ENCODE measurements around the gene CAD.
"Not testable (repeated sequence)": the region's sequence is repeated elsewhere in the genome, so short reads cannot be mapped to it uniquely, and the experiment has no call there.

Gene CAD

DNA sequence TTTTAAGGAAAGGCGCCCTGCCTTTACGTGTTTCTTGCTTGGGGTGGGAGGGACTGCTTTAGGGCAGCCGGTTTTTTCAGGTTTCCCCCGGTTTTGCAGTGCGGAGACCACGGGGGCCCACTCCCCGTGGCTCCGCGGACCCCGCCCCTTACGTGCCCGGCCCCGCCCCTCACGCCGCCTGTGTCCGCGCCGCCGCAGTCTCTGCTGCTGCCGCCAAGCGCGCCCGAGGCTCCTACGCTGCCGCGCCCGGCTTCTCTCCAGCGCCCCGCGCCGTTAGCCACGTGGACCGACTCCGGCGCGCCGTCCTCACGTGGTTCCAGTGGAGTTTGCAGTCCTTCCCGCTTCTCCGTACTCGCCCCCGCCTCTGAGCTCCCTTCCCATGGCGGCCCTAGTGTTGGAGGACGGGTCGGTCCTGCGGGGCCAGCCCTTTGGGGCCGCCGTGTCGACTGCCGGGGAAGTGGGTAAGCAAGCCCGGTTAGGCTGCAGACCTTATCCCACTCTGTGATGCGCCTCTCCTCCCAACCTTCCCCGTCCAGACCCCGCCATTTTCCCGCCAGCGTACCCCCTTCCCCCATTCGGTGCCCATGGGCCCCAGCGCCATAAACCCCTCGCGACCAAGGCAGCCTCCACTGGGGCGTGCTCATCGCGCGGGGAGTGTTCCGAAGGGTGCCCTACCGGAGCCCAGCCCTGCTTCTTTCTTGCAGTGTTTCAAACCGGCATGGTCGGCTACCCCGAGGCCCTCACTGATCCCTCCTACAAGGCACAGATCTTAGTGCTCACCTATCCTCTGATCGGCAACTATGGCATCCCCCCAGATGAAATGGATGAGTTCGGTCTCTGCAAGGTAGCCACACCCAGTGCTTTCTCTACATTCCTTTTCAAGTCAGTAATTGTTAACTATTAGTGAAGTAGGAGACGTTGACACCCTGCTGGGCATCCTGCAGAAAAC lies at the start of gene CAD:
TSS of gene CAD (plus strand) at position 197 of the 949 bp plus-strand sequence. CDS start at position 380, 183 bp downstream.
- DNase-seq, result peak; percentile 10 to 82 (median 69)

DNA sequence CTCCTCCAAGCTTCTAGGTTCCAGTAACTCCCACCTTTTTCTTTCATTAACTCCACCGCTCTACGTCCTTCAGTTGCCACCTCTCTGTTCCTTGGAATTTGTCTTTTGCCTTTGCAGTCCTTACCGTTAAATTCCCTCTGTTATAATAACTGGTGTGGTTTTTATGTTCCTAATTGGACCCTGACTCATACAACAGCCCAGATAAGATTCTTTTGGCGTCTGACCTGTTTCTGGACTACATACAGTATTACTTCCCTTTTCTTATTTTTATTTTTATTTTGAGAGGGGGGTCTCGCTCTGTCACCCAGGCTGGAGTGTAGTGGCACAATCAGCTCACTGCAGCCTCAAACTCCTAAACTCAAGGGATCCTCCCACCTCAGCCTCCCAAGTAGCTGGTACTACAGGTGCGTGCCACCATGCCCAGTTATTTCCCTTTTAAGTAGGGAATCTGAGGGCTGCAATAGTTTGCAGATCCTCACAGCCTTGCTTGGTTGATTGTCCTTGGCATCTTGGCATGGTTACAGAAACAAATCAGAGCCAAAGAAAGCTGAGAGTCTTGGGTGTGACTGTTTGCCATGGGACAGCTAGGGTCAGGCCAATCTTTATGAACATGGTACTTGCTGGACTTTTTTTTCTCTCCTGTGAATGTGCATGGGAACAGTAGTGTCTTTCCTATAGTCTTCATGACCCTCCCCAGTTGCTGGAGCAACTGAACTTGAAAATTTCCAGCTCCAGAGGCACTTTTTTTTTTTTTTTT lies 46.4 kb upstream of the CAD start:
- DNase-seq, result no peak

DNA sequence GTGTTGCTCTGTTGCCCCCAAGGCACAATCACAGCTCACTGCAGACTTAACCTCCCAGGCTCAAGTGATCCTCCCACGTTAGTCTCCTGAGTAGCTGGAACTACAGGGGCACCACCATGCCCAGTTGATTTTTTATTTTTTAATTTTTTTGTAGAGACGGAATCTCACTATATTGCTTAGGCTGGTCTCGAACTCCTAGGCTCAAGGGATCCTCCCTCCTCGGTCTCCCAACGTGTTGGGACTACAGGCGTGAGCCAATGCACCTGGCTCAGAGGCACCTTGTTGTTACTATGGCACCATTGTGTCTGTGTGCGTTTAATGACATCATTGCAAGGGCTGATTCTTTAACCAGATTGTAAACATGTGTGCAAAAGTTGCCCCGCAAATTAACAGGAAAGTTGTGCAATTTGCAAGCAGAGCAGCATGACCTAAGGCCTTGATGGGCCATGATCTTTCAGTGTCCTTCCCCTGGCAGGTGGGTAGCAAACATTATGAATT lies 45.8 kb upstream of the CAD start:
- DNase-seq, result no peak

GRCh38 chr2:27174638-27175037 lies 42.5 kb upstream of the CAD start:
- no peak for DNase-seq

DNA sequence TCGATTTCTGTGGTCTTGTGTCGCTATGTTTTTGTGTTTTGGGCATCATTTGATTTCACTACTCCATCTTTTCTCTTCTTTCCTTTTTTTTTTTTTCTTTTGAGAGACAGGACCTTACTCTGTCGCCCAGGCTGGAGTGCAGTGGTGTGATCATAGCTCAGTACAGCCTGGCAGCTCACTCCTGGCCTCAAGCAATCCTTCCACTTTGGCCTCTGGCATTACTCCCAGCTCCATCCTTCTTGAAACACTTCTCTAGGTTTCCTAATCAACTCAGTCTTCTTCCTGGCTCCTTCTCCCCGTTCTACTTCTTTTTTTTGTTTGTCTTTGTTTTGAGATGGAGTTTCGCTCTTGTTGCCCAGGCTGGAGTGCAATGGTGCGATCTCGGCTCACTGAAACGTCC lies 41.8 kb upstream of the CAD start:
- no peak for DNase-seq

GRCh38 chr2:27175781-27176180 lies 41.4 kb upstream of the CAD start:
- DNase-seq, result not testable (repeated sequence)

DNA sequence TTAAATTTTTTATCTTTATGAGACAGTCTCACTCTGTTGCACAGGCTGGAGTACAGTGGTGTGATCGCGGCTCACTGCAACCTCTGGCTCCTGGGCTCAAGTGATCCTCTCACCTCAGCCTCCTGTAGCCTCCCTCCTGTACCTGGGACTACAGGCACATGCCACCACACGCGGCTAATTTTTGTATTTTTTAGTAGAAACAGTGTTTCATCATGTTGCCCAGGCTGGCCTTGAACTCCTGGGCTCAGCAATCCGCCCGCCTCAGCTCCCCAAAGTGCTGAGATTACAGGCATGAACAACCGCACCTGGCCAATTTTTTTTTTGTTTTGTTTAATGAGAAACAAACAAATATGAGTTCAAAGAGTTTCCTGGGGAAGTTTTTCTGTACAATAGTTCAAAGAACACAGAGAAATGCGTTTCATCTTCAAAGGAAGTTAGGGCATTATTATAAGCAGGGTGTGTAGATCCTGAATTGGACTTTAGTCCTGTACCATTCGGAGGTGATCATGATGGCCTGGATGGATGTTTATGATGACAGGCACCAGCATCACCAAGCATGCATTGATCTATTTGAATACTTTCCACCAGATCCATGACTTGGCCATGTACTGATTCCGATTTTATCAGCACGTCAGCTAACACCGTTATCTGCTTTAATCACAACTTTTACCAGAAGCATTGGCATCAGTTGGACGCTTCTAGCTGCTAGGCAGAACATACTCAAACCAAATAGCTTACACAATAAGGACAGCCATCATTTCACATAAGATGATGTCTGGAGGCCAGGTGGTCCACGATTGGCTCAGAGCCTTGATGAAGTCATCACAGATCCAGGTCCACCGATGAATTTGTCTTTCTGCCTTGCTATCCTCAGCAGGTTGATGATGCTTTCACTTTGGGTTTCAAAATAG lies 39.5 kb upstream of the CAD start:
- no peak for DNase-seq

DNA sequence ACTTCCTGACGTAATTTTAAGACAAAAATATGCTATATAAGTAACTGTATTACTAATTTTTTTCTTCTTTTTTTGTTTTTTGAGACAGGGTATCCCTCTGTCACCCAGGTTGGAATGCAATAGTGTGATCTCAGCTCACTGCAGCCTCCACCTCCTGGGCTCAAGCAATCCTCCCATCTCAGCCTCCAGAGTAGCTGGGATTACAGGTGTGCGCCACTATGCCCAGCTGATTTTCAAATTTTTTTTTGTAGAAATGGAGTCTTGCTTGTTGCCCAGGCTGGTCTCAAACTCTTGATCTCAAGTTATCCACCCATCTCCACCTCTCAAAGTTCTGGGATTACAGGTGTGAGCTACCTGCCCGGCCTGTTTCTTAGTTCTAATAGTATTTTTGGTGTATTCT lies 38.7 kb upstream of the CAD start:
- DNase-seq, result no peak

- no peak for DNase-seq
These were observed 37.7 kb upstream of the CAD start for GRCh38 chr2:27179344-27180000.

GRCh38 chr2:27182346-27182745 lies 34.8 kb upstream of the CAD start:
- no peak for DNase-seq

DNA sequence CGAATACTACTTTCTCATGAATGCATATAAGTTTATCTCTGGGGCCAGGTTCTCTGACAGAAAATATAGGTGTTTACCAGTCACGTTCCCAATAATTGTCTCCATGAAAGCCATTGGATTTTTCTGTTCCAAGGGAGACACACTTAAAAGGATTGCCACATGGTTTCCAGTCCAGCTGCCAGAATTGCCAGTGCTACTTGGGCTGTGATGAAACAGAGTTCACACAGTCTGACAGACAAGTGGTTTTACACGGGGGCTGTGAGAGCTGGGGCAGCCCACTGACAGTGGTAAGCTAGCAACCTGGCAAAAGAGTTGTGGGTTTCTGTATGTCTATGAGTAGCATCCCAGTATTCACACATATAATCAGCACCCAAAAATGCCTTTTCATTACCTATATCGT lies 33.1 kb upstream of the CAD start:
- DNase-seq, result no peak

DNA sequence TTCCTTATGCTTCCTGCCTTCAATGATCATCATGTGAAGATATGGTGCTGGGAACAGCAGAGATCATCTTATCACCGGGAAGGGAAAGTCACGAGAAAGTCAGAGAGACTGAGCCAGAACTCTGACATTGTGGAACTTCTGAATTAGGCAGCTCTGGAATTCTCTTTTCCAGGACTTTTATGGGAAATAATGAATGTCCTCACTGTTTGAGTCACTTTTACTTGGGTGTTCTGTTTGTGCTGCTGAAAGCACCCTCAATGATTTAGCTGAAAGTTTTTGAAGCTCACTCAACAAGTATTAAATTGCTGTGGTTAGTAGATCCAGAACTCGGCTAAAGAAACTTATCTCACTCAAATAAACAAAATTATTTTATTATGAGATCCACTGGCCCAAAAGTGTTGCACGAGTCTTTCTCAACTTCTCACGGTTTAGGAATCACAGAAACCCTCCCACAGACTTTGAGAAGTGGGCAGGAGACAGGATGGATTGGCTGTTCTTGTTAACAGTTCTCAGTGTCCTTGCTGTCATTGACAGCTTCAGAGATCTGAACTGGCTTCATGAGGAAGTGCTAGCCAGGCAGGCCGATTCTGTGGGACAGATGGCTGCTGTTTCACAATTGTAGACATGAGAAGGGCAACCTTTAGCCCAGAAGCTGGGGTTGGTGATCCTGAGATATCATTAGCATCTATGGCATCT lies 31.7 kb upstream of the CAD start:
- DNase-seq, result no peak

- no peak for DNase-seq
These were observed 30.4 kb upstream of the CAD start for GRCh38 chr2:27186613-27187345.

GRCh38 chr2:27189989-27190388 lies 27.2 kb upstream of the CAD start:
- no peak for DNase-seq

- DNase-seq, result peak in 2 of 14 donors; percentile 2 to 11
These were observed 25.9 kb upstream of the CAD start for GRCh38 chr2:27191070-27191829.

GRCh38 chr2:27194538-27195354 lies 22.4 kb upstream of the CAD start:
- DNase-seq, result no peak

DNA sequence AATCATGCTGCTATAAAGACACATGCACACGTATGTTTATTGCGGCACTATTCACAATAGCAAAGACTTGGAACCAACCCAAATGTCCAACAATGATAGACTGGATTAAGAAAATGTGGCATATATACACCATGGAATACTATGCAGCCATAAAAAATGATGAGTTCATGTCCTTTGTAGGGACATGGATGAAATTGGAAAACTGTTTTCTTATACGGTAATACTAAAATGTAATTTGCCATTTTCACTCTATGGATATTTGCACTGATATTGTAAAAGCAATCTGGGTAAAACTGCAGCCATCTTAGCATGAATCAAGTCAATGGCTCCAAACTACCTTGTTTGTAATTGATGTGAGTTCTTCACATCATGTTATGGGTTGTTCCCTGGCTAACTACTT lies 21.4 kb upstream of the CAD start:
- DNase-seq, result not testable (repeated sequence)

GRCh38 chr2:27198068-27198467 lies 19.1 kb upstream of the CAD start:
- DNase-seq, result not testable (repeated sequence)

- DNase-seq, result no peak
These were observed 18.5 kb upstream of the CAD start for GRCh38 chr2:27198627-27199026.

Data from C1 segment of cervical spinal cord (tissue), 14 donors.